GM12878 (cell line): Measurements from ENCODE around the gene SAMD7. TPM values are rescaled to one million over a fixed set of nuclear protein-coding genes. Genes with fewer than 3 reads are reported as not detected.
A peak's percentile ranks its signal among the peaks of the same experiment; 100 is the strongest.

Experiments used
- ATAC-seq: fragments of 200-7000 bp; cut with Tn5 transposase; 3 replicates; pipeline ENCODE4 v1.9.1; 2020; ENCODE audit warnings: mild to moderate bottlenecking, moderate library complexity
- BruUV-seq: library from RNA; stranded (reverse); fragments of 400-500 nt; replicated peaks from 2 replicates; lab custom pipeline; 2021; lab: Mats Ljungman, UMichigan
- CTCF ChIA-PET: fragments of 300-600 bp; sonication (Branson Sonifier 250); formaldehyde crosslinking; extraction: SDS; loops from one replicate; lab custom pipeline; 2021; ENCODE audit warnings: inconsistent platforms; lab: Yijun Ruan, JAX
- POLR2A ChIA-PET: fragments of 350-600 bp; formaldehyde crosslinking; extraction: SDS; loops from one replicate; lab custom pipeline; 2021; ENCODE audit warnings: inconsistent platforms; lab: Charles Lee
- RAD21 ChIA-PET: fragments of 300-600 bp; sonication (Branson Sonifier 250); formaldehyde crosslinking; loops from one replicate; lab custom pipeline; 2023; ENCODE audit warnings: antibody characterized with exemption; ENCODE audit not compliant: unreplicated experiment; lab: Charles Lee
- SMC1A ChIA-PET: fragments of 300-600 bp; sonication (Branson Sonifier 250); formaldehyde crosslinking; loops from one replicate; lab custom pipeline; 2023; ENCODE audit not compliant: unreplicated experiment, uncharacterized antibody; lab: Charles Lee
- DNase-seq: peaks from one replicate; pipeline ENCODE4 v3.0.0-alpha.2; 2011; ENCODE audit warnings: low read depth, low spot score
- FAIRE-seq: peaks from 3 replicates; lab custom pipeline; 2011; peaks lifted over from hg19 to GRCh38; lab: Jason Lieb, UNC
- H2AFZ ChIP-seq: 2 replicates; pipeline ENCODE4 v1.6.0; 2011; ENCODE audit warnings: low read depth, low read length, control low read depth; ENCODE audit not compliant: control insufficient read depth
- H3K27ac ChIP-seq: 2 replicates; pipeline ENCODE4 v1.5.1; 2011; ENCODE audit warnings: control low read depth; ENCODE audit not compliant: control insufficient read depth, insufficient read depth
- H3K27me3 ChIP-seq, 2 experiments: replicated peaks in 1 of 2; 2 replicates each; pipeline versions ENCODE4 v1.6.0 to v1.6.1; 2011; ENCODE audit warnings: low read length in 1 of 2; ENCODE audit not compliant: control insufficient read depth in 2 of 2, insufficient read depth in 2 of 2
- H3K36me3 ChIP-seq, 2 experiments: 2 replicates each; pipeline ENCODE4 v1.5.1; 2011; ENCODE audit warnings: low read length in 1 of 2; ENCODE audit not compliant: control insufficient read depth in 2 of 2, insufficient read depth in 2 of 2
- H3K4me1 ChIP-seq: 2 replicates; pipeline ENCODE4 v1.6.1; 2011; ENCODE audit warnings: mild to moderate bottlenecking, low read length, moderate library complexity, mixed read lengths; ENCODE audit not compliant: control insufficient read depth, insufficient read depth
- H3K4me2 ChIP-seq: 2 replicates; pipeline ENCODE4 v1.6.0; 2011; ENCODE audit warnings: control low read depth; ENCODE audit not compliant: control insufficient read depth, insufficient read depth
- H3K4me3 ChIP-seq: fragments of 200-600 bp; sonication (generic); 2 replicates; pipeline ENCODE4 v1.5.1; 2016
- H3K79me2 ChIP-seq: 2 replicates; pipeline ENCODE4 v1.6.0; 2011; ENCODE audit warnings: low read length; ENCODE audit not compliant: control insufficient read depth, insufficient read depth
- H3K9ac ChIP-seq: 2 replicates; pipeline ENCODE4 v1.8.0; 2011; ENCODE audit warnings: low read length, control low read depth, mixed read lengths; ENCODE audit not compliant: control insufficient read depth, insufficient read depth
- H3K9me3 ChIP-seq: replicated peaks from 3 replicates; pipeline ENCODE4 v1.5.1; 2011; ENCODE audit warnings: mild to moderate bottlenecking, low read length; ENCODE audit not compliant: control insufficient read depth, insufficient read depth
- H4K20me1 ChIP-seq: 2 replicates; pipeline ENCODE4 v1.6.0; 2011; ENCODE audit not compliant: control insufficient read depth, insufficient read depth
- ASH2L ChIP-seq: fragments of 300-600, 200-600 bp; sonication (generic); IDR thresholded peaks from 2 replicates; pipeline ENCODE4 v1.6.1; 2017; ENCODE audit warnings: low read depth, mild to moderate bottlenecking, borderline replicate concordance
- CHD4 ChIP-seq: fragments of 200-600 bp; sonication (generic); IDR thresholded peaks from 2 replicates; pipeline ENCODE4 v1.6.1; 2016; ENCODE audit warnings: mild to moderate bottlenecking
- KDM1A ChIP-seq: fragments of 200-600 bp; sonication (generic); IDR thresholded peaks from 2 replicates; pipeline ENCODE4 v1.6.1; 2016; ENCODE audit warnings: borderline replicate concordance
- NR2F1 ChIP-seq: fragments of 450-650 bp; conservative IDR thresholded peaks from 2 replicates; pipeline ENCODE4 v1.6.1; 2017; ENCODE audit warnings: mild to moderate bottlenecking
- ZSCAN29 ChIP-seq: fragments of 450-650 bp; IDR thresholded peaks from 2 replicates; pipeline ENCODE4 v1.6.1; 2017; ENCODE audit warnings: mild to moderate bottlenecking, moderate library complexity
- WGBS: methylation state at CpG from one replicate; pipeline ENCODE4 v1.1.6; 2016; ENCODE audit warnings: low lambda C conversion rate; ENCODE audit not compliant: insufficient replicate concordance, insufficient coverage; ENCODE audit errors: missing lambda C conversion rate; 5-methylcytosine and 5-hydroxymethylcytosine counted together
- in situ Hi-C: fragments of 300-500 bp; cut with MboI; formaldehyde crosslinking; loops from 9 replicates; pipeline ENCODE4 v1.14.3; 2018; ENCODE audit warnings: mixed read lengths
- intact Hi-C: fragments of 100-400 bp; cut with micrococcal nuclease; formaldehyde crosslinking; loops from one replicate; pipeline ENCODE4 v1.14.2; 2022; ENCODE audit not compliant: unreplicated experiment
- polyA plus RNA-seq, 11 experiments: library from polyadenylated mRNA; depleted of rRNA in 4 of 11; unstranded in 6 of 11; stranded (reverse) in 5 of 11; fragments of >200 nt; fragmentation: Nextera tagmentation in 4 of 11; fragmentation: Illumina TruSeq in 1 of 11; extraction: Ambion mirVana in 4 of 11; extraction: Trizol in 1 of 11; gene quantifications; 1 replicate in 1 of 11; 2 replicates in 10 of 11; pipeline versions ENCODE4 v1.2.1 to v1.2.3, GENCODE V29; 2011 to 2016; ENCODE audit warnings: inconsistent platforms in 2 of 11, missing spikeins in 2 of 11, low read depth in 1 of 11
- total RNA-seq, 4 experiments: library from RNA; depleted of rRNA in 3 of 4; stranded (reverse); fragments of >200 nt in 3 of 4; fragmentation: Illumina TruSeq in 1 of 4; extraction: Trizol in 1 of 4; gene quantifications; 2 replicates each; pipeline versions ENCODE4 v1.2.1 to v1.2.3, GENCODE V29; 2013 to 2021
- TF ChIP-seq, protein P1 (sequence below): fragments of 450-650 bp; IDR thresholded peaks from 2 replicates; pipeline ENCODE4 v1.6.1; 2017; ENCODE audit warnings: low read depth, mild to moderate bottlenecking, moderate library complexity
- TF ChIP-seq, protein P2 (sequence below): fragments of 450-650 bp; IDR thresholded peaks from 2 replicates; pipeline ENCODE4 v1.6.1; 2017; ENCODE audit warnings: mild to moderate bottlenecking, low read depth, inconsistent platforms; ENCODE audit not compliant: poor library complexity, severe bottlenecking
- TF ChIP-seq, protein P3 (sequence below): IDR thresholded peaks from 2 replicates; pipeline ENCODE4 v1.6.1; 2011; ENCODE audit warnings: mild to moderate bottlenecking, low read depth, low read length, moderate library complexity; ENCODE audit not compliant: insufficient replicate concordance
- TF ChIP-seq, protein P4 (sequence below): fragments of 450-650 bp; formaldehyde crosslinking; IDR thresholded peaks from 2 replicates; pipeline ENCODE4 v1.4.0; 2020; ENCODE audit warnings: mild to moderate bottlenecking, moderate library complexity
- TF ChIP-seq, protein P5 (sequence below): fragments of 450-650 bp; IDR thresholded peaks from 2 replicates; pipeline ENCODE4 v1.6.1; 2016; ENCODE audit warnings: mild to moderate bottlenecking

SAMD7 gene
- total and polyA plus RNA-seq, 10 of the 15 experiments (the other 5 are each of a cell fraction or from before 2014, with no cell fraction given): 0.03 to 0.11 (median 0.07) TPM; not detected in 3

DNA sequence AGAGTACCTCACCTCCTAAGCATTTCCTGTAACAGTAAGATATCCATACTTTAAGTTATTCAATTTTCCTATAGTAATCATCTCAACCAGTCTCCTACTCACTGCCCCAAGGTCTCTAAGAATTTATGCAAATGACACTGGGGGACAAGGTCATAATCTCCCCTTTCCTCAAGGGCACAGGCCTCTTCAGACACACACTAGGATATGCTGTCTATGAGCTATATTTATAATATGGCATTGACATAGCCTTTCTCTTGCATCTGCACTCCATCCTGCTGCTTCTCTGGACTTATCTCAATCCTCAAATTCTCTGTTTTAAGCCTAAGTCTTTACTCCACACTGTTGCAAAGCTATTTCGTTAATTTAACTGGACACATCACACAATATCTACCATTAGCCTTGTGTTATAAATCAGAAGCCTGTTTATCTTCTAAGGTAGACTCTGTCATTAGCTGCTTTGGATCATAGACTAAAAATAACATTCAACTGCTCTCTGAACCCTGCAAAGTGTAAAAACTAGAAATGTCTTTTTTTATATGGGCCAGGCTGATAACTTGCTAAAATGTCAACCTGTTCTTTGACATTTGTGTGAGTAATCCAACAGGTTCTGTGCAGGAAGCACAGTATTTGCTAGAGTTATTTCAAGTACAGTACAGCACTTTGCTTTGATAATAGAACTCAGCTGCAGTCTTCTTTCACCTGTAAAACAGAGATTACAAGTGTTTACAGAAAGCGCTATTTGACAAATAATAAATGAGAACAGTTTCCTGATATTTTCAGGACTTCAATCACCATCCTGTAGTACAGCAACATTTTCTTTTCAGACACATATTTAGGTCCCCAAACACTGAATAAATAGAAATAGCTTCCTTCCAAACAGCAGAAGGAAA is 37.4 kb downstream of the SAMD7 start:
- in situ Hi-C loops (no loop called here), intact Hi-C loops (no loop called here)
- peak overlapping the region; percentile 65 for H3K4me2 ChIP-seq
- H3K4me3 ChIP-seq: no peak overlapping the region
- peak; percentile 17 for ATAC-seq
- no TSS peak for BruUV-seq
- no peaks in the 10 kb centered on the region for H3K27me3 ChIP-seq
- ChIA-PET POLR2A (interaction anchor here (1.0 to 3.9 kb wide), 6 partner anchors 10 to 109 kb away, joined by 3 to 34 read pairs (median 6); partner anchors contain the start of gene SEC62), SMC1A (interaction anchor here (0.7 to 14.2 kb wide), 7 partner anchors 9 to 73 kb away, joined by 3 to 174 read pairs (median 13); partner anchors contain the start of gene SEC62), RAD21 (interaction anchor here (0.5 to 13.6 kb wide), 5 partner anchors 10 to 82 kb away, joined by 3 to 123 read pairs (median 13); partner anchors contain the start of gene SEC62), CTCF (interaction anchor here (0.5 to 5.1 kb wide), 8 partner anchors 10 to 106 kb away, joined by 3 to 35 read pairs (median 7); partner anchors contain the start of gene SEC62)
- peaks cover 51% of the 10 kb centered on the region for H3K4me1 ChIP-seq
- no peaks in the 10 kb centered on the region; the same call in 1 of the 2 replicates for H3K79me2 ChIP-seq
- no peaks in the 10 kb centered on the region for H3K36me3 ChIP-seq
- no peaks in the 10 kb centered on the region for H4K20me1 ChIP-seq
- no peak for DNase-seq
- peak overlapping the region; percentile 69 for H3K27ac ChIP-seq
- peak overlapping the region; percentile 9; the same call in 1 of the 2 replicates for H3K9ac ChIP-seq
- peak overlapping the region; percentile 54 for H2AFZ ChIP-seq
- H3K9me3 ChIP-seq: peaks cover 2% of the 10 kb centered on the region
- FAIRE-seq: no peak
- 53% methylated on average over 2 of the region's 2 CpGs for WGBS
- TF ChIP-seq CHD4: no peak
- TF ChIP-seq, protein P1, sequence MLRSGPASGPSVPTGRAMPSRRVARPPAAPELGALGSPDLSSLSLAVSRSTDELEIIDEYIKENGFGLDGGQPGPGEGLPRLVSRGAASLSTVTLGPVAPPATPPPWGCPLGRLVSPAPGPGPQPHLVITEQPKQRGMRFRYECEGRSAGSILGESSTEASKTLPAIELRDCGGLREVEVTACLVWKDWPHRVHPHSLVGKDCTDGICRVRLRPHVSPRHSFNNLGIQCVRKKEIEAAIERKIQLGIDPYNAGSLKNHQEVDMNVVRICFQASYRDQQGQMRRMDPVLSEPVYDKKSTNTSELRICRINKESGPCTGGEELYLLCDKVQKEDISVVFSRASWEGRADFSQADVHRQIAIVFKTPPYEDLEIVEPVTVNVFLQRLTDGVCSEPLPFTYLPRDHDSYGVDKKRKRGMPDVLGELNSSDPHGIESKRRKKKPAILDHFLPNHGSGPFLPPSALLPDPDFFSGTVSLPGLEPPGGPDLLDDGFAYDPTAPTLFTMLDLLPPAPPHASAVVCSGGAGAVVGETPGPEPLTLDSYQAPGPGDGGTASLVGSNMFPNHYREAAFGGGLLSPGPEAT: no peak
- TF ChIP-seq KDM1A: no peak
- no peak for TF ChIP-seq NR2F1
- TF ChIP-seq, protein P2, sequence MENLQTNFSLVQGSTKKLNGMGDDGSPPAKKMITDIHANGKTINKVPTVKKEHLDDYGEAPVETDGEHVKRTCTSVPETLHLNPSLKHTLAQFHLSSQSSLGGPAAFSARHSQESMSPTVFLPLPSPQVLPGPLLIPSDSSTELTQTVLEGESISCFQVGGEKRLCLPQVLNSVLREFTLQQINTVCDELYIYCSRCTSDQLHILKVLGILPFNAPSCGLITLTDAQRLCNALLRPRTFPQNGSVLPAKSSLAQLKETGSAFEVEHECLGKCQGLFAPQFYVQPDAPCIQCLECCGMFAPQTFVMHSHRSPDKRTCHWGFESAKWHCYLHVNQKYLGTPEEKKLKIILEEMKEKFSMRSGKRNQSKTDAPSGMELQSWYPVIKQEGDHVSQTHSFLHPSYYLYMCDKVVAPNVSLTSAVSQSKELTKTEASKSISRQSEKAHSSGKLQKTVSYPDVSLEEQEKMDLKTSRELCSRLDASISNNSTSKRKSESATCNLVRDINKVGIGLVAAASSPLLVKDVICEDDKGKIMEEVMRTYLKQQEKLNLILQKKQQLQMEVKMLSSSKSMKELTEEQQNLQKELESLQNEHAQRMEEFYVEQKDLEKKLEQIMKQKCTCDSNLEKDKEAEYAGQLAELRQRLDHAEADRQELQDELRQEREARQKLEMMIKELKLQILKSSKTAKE: no peak
- TF ChIP-seq, protein P3, sequence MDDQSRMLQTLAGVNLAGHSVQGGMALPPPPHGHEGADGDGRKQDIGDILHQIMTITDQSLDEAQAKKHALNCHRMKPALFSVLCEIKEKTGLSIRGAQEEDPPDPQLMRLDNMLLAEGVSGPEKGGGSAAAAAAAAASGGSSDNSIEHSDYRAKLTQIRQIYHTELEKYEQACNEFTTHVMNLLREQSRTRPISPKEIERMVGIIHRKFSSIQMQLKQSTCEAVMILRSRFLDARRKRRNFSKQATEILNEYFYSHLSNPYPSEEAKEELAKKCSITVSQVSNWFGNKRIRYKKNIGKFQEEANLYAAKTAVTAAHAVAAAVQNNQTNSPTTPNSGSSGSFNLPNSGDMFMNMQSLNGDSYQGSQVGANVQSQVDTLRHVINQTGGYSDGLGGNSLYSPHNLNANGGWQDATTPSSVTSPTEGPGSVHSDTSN: no peak
- TF ChIP-seq, protein P4, sequence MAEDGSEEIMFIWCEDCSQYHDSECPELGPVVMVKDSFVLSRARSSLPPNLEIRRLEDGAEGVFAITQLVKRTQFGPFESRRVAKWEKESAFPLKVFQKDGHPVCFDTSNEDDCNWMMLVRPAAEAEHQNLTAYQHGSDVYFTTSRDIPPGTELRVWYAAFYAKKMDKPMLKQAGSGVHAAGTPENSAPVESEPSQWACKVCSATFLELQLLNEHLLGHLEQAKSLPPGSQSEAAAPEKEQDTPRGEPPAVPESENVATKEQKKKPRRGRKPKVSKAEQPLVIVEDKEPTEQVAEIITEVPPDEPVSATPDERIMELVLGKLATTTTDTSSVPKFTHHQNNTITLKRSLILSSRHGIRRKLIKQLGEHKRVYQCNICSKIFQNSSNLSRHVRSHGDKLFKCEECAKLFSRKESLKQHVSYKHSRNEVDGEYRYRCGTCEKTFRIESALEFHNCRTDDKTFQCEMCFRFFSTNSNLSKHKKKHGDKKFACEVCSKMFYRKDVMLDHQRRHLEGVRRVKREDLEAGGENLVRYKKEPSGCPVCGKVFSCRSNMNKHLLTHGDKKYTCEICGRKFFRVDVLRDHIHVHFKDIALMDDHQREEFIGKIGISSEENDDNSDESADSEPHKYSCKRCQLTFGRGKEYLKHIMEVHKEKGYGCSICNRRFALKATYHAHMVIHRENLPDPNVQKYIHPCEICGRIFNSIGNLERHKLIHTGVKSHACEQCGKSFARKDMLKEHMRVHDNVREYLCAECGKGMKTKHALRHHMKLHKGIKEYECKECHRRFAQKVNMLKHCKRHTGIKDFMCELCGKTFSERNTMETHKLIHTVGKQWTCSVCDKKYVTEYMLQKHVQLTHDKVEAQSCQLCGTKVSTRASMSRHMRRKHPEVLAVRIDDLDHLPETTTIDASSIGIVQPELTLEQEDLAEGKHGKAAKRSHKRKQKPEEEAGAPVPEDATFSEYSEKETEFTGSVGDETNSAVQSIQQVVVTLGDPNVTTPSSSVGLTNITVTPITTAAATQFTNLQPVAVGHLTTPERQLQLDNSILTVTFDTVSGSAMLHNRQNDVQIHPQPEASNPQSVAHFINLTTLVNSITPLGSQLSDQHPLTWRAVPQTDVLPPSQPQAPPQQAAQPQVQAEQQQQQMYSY (CRISPR knock-in tag): no peak
- no peak for TF ChIP-seq ZSCAN29
- no peak for TF ChIP-seq ASH2L
- TF ChIP-seq, protein P5, sequence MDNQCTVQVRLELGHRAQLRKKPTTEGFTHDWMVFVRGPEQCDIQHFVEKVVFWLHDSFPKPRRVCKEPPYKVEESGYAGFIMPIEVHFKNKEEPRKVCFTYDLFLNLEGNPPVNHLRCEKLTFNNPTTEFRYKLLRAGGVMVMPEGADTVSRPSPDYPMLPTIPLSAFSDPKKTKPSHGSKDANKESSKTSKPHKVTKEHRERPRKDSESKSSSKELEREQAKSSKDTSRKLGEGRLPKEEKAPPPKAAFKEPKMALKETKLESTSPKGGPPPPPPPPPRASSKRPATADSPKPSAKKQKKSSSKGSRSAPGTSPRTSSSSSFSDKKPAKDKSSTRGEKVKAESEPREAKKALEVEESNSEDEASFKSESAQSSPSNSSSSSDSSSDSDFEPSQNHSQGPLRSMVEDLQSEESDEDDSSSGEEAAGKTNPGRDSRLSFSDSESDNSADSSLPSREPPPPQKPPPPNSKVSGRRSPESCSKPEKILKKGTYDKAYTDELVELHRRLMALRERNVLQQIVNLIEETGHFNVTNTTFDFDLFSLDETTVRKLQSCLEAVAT: 0 out of 2 replicates have a peak, but pooled peaks have one; percentile 23
